HepG2 (cell line): ENCODE data around the gene CASTOR1. TPM values are rescaled to one million over a fixed set of nuclear protein-coding genes. Genes with fewer than 3 reads are reported as not detected.

Source experiments
- AKNA ChIP-seq: sonication (generic); formaldehyde crosslinking; IDR thresholded peaks from 2 replicates; pipeline ENCODE4 v1.4.0; 2020; ENCODE audit warnings: missing genetic modification reagents, borderline replicate concordance
- ONECUT2 ChIP-seq: sonication (generic); formaldehyde crosslinking; IDR thresholded peaks from 2 replicates; pipeline ENCODE4 v1.4.0; 2020; ENCODE audit warnings: missing genetic modification reagents
- SRSF1 ChIP-seq: fragments of 200-400 bp; formaldehyde crosslinking; optimal IDR thresholded peaks from 2 replicates; pipeline ENCODE3; 2017; ENCODE audit warnings: mild to moderate bottlenecking, low read depth, low read length, moderate library complexity
- ZBTB40 ChIP-seq, 2 experiments: fragments of 450-650 bp in 1 of 2; sonication (generic) in 1 of 2; formaldehyde crosslinking in 1 of 2; IDR thresholded peaks; 2 replicates each; pipeline versions ENCODE4 v1.6.1 to v1.8.0; 2016 to 2022; ENCODE audit warnings: antibody characterized with exemption in 1 of 2, mild to moderate bottlenecking in 1 of 2, missing genetic modification reagents in 1 of 2
- ZFP41 ChIP-seq: sonication (generic); formaldehyde crosslinking; IDR thresholded peaks from 2 replicates; pipeline ENCODE4 v1.4.0; 2020; ENCODE audit warnings: mild to moderate bottlenecking, missing genetic modification reagents, borderline replicate concordance
- ZNF251 ChIP-seq: sonication (generic); formaldehyde crosslinking; IDR thresholded peaks from 2 replicates; pipeline ENCODE4 v1.9.0; 2021; ENCODE audit warnings: mild to moderate bottlenecking, missing genetic modification reagents
- polyA plus RNA-seq, 8 experiments: library from polyadenylated mRNA; depleted of rRNA in 3 of 8; stranded (reverse) in 7 of 8; unstranded in 1 of 8; fragments of >200 nt; fragmentation: Illumina TruSeq in 4 of 8; extraction: Trizol in 4 of 8; gene quantifications; 2 replicates each; pipeline versions ENCODE4 v1.2.1 to v1.2.3, GENCODE V29; 2011 to 2016; ENCODE audit warnings: low read depth in 4 of 8, missing spikeins in 1 of 8, mixed read lengths in 1 of 8; ENCODE audit not compliant: insufficient read depth in 1 of 8
- total RNA-seq, 5 experiments: library from RNA; depleted of rRNA; stranded (reverse); fragments of >200 nt; fragmentation: Illumina TruSeq; extraction: Trizol; gene quantifications; 2 replicates each; pipeline ENCODE4 v1.2.3, GENCODE V29; 2016; ENCODE audit warnings: low read depth in 1 of 5
- TF ChIP-seq, protein P1 (sequence below): sonication (generic); formaldehyde crosslinking; IDR thresholded peaks from 2 replicates; pipeline ENCODE4 v1.8.0; 2022; ENCODE audit warnings: mild to moderate bottlenecking, missing genetic modification reagents, moderate library complexity
- TF ChIP-seq, protein P2 (sequence below): sonication (generic); formaldehyde crosslinking; IDR thresholded peaks from 2 replicates; pipeline ENCODE4 v1.4.0; 2020; ENCODE audit warnings: missing genetic modification reagents
- TF ChIP-seq, protein P3 (sequence below): sonication (generic); formaldehyde crosslinking; IDR thresholded peaks from 2 replicates; pipeline ENCODE4 v1.8.0; 2022; ENCODE audit warnings: missing genetic modification reagents, mild to moderate bottlenecking, borderline replicate concordance

Gene CASTOR1
- total and polyA plus RNA-seq, 2 of the 13 experiments (the other 11 are each of a cell fraction or from before 2014, with no cell fraction given), result 2.6 to 4.4 TPM

DNA sequence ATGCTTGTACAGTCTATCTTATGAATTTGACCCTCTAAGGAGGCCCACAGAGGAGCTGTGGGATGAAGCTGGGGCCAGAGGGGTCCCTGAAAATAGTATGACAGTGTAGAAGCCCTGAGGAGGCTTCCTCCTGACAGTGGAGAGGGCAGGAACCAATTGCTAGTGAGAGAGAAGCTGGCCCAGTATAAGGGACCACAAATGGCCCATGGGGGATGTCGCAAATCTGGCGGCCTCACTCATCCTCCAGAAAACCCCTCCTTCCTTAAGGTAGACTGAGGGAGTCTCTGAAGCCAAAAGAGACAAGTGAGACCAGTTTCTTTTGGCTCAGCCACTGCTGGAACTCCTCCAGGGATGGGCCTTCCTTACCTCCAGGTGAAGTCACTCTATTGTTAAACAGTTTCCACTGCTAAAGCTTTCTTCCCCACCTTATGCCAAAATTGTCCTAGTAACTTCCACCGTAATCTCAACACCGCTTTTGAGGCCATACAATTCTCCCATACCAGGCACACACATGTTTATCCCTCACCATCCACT lies 17.8 kb upstream of the CASTOR1 start (continued):
- TF ChIP-seq, protein P1, sequence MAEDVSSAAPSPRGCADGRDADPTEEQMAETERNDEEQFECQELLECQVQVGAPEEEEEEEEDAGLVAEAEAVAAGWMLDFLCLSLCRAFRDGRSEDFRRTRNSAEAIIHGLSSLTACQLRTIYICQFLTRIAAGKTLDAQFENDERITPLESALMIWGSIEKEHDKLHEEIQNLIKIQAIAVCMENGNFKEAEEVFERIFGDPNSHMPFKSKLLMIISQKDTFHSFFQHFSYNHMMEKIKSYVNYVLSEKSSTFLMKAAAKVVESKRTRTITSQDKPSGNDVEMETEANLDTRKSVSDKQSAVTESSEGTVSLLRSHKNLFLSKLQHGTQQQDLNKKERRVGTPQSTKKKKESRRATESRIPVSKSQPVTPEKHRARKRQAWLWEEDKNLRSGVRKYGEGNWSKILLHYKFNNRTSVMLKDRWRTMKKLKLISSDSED (CRISPR knock-in tag), result no peak
- TF ChIP-seq ZFP41 (CRISPR knock-in tag) (no peak), SRSF1 (no peak), ZNF251 (CRISPR knock-in tag) (no peak), ONECUT2 (no peak), AKNA (CRISPR knock-in tag) (no peak), ZBTB40 (IDR thresholded peaks at IDR 0.05) (no peak), ZBTB40 (CRISPR knock-in tag; IDR thresholded peaks at IDR 0.05) (no peak)
- TF ChIP-seq, protein P2, sequence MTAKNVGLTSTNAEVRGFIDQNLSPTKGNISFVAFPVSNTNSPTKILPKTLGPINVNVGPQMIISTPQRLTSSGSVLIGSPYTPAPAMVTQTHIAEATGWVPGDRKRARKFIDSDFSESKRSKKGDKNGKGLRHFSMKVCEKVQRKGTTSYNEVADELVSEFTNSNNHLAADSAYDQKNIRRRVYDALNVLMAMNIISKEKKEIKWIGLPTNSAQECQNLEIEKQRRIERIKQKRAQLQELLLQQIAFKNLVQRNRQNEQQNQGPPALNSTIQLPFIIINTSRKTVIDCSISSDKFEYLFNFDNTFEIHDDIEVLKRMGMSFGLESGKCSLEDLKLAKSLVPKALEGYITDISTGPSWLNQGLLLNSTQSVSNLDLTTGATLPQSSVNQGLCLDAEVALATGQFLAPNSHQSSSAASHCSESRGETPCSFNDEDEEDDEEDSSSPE (CRISPR knock-in tag), result no peak
- TF ChIP-seq, protein P3, sequence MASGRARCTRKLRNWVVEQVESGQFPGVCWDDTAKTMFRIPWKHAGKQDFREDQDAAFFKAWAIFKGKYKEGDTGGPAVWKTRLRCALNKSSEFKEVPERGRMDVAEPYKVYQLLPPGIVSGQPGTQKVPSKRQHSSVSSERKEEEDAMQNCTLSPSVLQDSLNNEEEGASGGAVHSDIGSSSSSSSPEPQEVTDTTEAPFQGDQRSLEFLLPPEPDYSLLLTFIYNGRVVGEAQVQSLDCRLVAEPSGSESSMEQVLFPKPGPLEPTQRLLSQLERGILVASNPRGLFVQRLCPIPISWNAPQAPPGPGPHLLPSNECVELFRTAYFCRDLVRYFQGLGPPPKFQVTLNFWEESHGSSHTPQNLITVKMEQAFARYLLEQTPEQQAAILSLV (CRISPR knock-in tag), result no peak
